Measurements from ENCODE around the gene THSD4. TPM values are rescaled to one million over a fixed set of nuclear protein-coding genes. Genes with fewer than 3 reads are reported as not detected.

Gene THSD4
- total and polyA plus RNA-seq, 2 of the 4 experiments (the other 2 are of a cell fraction) = 25.5 to 31.1 TPM

GRCh38 chr15:71730277-71731144 lies 615.2 kb downstream of the THSD4 start:
- CTCF ChIA-PET = interaction anchor here (0.7 to 1.6 kb wide), 2 partner anchors 156 to 426 kb away, joined by 4 read pairs; no protein-coding TSS in a partner anchor

More at GRCh38 chr15:71730277-71731144, 615.2 kb downstream of the THSD4 start:
- POLR2A ChIA-PET (ENCODE audit: unreplicated experiment) = no interaction called here
- Histone ChIP-seq H3K27me3 (ENCODE audit: control insufficient read depth, insufficient read depth, low read length) (no peaks in the 10 kb centered on the region; the same call in 1 of the 2 replicates), H3K9ac (ENCODE audit: low read depth, low read length) (no peak overlapping the region), H2BK20ac (ENCODE audit: low read depth, low read length) (no peak overlapping the region), H3K4me1 (ENCODE audit: control insufficient read depth, insufficient read depth, low read length) (peaks cover 3% of the 10 kb centered on the region), H3K4ac (ENCODE audit: low read depth, low read length) (no peak overlapping the region), H3K4me3 (ENCODE audit: insufficient read depth, low read depth, low read length) (no peak overlapping the region), H3K9me3 (ENCODE audit: control insufficient read depth, insufficient read depth, low read length) (no peaks in the 10 kb centered on the region), H4K5ac (ENCODE audit: low read depth, low read length) (no peak overlapping the region), H3K14ac (replicated peaks; ENCODE audit: low read depth, low read length) (no peak overlapping the region), H2BK5ac (ENCODE audit: low read depth, low read length, poor library complexity, severe bottlenecking) (no peak overlapping the region), H3K9me1 (ENCODE audit: insufficient read depth, low read length) (peaks cover 5% of the 10 kb centered on the region; the same call in 1 of the 2 replicates), H3K79me1 (ENCODE audit: low read depth in 1 of 2, low read length in 2 of 2) (no peaks in the 10 kb centered on the region), H2AK5ac (ENCODE audit: low read depth, low read length) (no peak overlapping the region), H3K27ac (ENCODE audit: insufficient read depth, low read length) (no peak overlapping the region), H3K4me2 (ENCODE audit: low read depth, low read length) (no peak overlapping the region), H2BK15ac (ENCODE audit: low read depth, low read length) (no peak overlapping the region), H2BK120ac (ENCODE audit: low read depth, low read length) (no peak overlapping the region), H2AFZ (replicated peaks; ENCODE audit: low read length, poor library complexity) (no peak overlapping the region), H4K91ac (ENCODE audit: insufficient read depth, low read depth, low read length) (no peak overlapping the region), H4K20me1 (ENCODE audit: insufficient read depth, low read length) (0 out of 2 replicates have a peak, but pooled peaks cover 3% of the 10 kb centered on the region), H3K18ac (ENCODE audit: low read depth, low read length) (no peak overlapping the region), H3K36me3 (ENCODE audit: control insufficient read depth, insufficient read depth, low read length) (peaks cover 8% of the 10 kb centered on the region; the same call in 1 of the 2 replicates), H3K23ac (ENCODE audit: low read depth, low read length) (no peak overlapping the region), H4K8ac (ENCODE audit: low read depth in 2 of 2, low read length in 2 of 2) (no peak overlapping the region), H2AK9ac (replicated peaks; ENCODE audit: low read depth, low read length, poor library complexity) (no peak overlapping the region), H3K56ac (ENCODE audit: extremely low read depth, insufficient read depth, low read length) (no peak overlapping the region)
- intact Hi-C loops (cut with micrococcal nuclease) (loop anchor here (1.0 to 2.0 kb wide), 2 partner anchors 156 to 282 kb away; no protein-coding TSS in a partner anchor), in situ Hi-C loops (cut with MboI; ENCODE audit: low sequenced_read_pairs) (loop anchor here (5.0 kb wide), 1 partner anchor 283 kb away; no protein-coding TSS in a partner anchor), dilution Hi-C loops (cut with HindIII; ENCODE audit: low sequenced_read_pairs, unreplicated experiment) (no loop called here)
- DNase-seq (peak; percentile 77), ATAC-seq (ENCODE audit: low read depth) (peak; percentile 96)
- 73% methylated on average over 3 of the region's 15 CpGs; no CpG with 5 or more reads in 1 of the 2 experiments for WGBS, 2 experiments (ENCODE audit: extremely low coverage in 2 of 2, insufficient read length in 1 of 2)
- peak; percentile 82 for TF ChIP-seq SMC3 (IDR thresholded peaks at IDR 0.05; ENCODE audit: low read depth, low read length)
- no peak for TF ChIP-seq NFE2L2 (IDR thresholded peaks at IDR 0.05; ENCODE audit: low read depth, low read length)
- TF ChIP-seq, protein P1, sequence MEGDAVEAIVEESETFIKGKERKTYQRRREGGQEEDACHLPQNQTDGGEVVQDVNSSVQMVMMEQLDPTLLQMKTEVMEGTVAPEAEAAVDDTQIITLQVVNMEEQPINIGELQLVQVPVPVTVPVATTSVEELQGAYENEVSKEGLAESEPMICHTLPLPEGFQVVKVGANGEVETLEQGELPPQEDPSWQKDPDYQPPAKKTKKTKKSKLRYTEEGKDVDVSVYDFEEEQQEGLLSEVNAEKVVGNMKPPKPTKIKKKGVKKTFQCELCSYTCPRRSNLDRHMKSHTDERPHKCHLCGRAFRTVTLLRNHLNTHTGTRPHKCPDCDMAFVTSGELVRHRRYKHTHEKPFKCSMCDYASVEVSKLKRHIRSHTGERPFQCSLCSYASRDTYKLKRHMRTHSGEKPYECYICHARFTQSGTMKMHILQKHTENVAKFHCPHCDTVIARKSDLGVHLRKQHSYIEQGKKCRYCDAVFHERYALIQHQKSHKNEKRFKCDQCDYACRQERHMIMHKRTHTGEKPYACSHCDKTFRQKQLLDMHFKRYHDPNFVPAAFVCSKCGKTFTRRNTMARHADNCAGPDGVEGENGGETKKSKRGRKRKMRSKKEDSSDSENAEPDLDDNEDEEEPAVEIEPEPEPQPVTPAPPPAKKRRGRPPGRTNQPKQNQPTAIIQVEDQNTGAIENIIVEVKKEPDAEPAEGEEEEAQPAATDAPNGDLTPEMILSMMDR (conservative IDR thresholded peaks at IDR 0.05; ENCODE audit: low read depth, low read length) = peak; percentile 75
- peak; percentile 82 for TF ChIP-seq RAD21 (IDR thresholded peaks at IDR 0.05; ENCODE audit: low read length)
- BruUV-seq (replicated peaks) = no TSS peak

Measured in IMR-90 (cell line).